ENCODE results near the gene ANKRD36B.
A peak's percentile ranks its signal among the peaks of the same experiment; 100 is the strongest.
"Not testable (repeated sequence)": the region's sequence is repeated elsewhere in the genome, so short reads cannot be mapped to it uniquely, and the experiment has no call there.

DNA sequence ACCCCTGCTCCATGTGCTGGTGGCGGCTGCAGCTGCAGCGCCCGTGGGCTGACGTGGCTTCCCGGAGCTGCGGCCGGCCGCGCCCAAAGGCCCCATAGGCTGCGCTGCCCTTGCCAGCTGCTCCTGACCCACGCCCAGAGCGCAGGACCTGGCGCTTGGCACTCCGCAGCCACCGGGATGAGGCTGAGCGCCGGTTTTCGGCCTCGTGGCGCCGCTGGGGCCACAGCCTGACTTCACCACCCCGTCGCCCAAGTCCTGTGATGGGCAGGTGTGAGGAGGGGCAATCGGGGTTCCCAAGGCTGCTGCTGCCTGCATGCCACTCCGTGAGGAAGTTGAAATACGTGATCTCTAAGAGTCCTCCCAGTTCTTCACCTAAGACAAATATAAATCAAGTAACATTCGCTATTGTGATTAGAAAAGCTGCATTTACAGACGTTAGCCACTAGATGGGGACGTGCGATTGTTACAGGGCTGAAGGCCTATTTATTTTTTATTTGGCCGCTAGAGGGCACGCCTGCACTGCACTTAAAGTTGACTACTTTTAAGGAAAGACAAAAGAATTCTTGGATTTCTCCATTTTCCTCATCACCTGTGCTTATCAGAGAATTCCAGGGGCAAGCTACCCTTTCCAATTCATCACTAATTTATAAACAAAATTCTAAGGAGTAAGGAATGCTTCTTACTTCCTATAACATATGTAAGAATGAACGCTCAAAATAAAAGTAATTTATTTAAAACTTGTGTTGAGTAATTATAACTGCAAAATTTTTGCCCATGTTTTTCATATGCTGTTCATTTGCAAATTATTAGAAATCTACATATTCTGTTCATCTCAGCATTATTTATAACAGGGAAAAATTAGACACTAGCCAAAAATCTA is 1.1 kb upstream of the ANKRD36B start:
- TF ChIP-seq RAD21 (IDR thresholded peaks at IDR 0.05; ENCODE audit: low read depth): peak; percentile 99
- not testable (repeated sequence) for TF ChIP-seq EP300 (IDR thresholded peaks at IDR 0.05; ENCODE audit: borderline replicate concordance); CREB1 (IDR thresholded peaks at IDR 0.05; ENCODE audit: low read depth); YY1 (IDR thresholded peaks at IDR 0.05; ENCODE audit: low read depth); CEBPB (IDR thresholded peaks at IDR 0.05); TAF1 (IDR thresholded peaks at IDR 0.05; ENCODE audit: low read depth); ZBTB7A (IDR thresholded peaks at IDR 0.05; ENCODE audit: low read depth); NFIC (IDR thresholded peaks at IDR 0.05)
- TF ChIP-seq, protein P1, sequence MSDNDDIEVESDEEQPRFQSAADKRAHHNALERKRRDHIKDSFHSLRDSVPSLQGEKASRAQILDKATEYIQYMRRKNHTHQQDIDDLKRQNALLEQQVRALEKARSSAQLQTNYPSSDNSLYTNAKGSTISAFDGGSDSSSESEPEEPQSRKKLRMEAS (IDR thresholded peaks at IDR 0.05): 0 out of 2 replicates have a peak, but pooled peaks have one; percentile 26
- TF ChIP-seq, protein P2, sequence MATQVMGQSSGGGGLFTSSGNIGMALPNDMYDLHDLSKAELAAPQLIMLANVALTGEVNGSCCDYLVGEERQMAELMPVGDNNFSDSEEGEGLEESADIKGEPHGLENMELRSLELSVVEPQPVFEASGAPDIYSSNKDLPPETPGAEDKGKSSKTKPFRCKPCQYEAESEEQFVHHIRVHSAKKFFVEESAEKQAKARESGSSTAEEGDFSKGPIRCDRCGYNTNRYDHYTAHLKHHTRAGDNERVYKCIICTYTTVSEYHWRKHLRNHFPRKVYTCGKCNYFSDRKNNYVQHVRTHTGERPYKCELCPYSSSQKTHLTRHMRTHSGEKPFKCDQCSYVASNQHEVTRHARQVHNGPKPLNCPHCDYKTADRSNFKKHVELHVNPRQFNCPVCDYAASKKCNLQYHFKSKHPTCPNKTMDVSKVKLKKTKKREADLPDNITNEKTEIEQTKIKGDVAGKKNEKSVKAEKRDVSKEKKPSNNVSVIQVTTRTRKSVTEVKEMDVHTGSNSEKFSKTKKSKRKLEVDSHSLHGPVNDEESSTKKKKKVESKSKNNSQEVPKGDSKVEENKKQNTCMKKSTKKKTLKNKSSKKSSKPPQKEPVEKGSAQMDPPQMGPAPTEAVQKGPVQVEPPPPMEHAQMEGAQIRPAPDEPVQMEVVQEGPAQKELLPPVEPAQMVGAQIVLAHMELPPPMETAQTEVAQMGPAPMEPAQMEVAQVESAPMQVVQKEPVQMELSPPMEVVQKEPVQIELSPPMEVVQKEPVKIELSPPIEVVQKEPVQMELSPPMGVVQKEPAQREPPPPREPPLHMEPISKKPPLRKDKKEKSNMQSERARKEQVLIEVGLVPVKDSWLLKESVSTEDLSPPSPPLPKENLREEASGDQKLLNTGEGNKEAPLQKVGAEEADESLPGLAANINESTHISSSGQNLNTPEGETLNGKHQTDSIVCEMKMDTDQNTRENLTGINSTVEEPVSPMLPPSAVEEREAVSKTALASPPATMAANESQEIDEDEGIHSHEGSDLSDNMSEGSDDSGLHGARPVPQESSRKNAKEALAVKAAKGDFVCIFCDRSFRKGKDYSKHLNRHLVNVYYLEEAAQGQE (IDR thresholded peaks at IDR 0.05; ENCODE audit: low read depth): not testable (repeated sequence)
- TF ChIP-seq, protein P3, sequence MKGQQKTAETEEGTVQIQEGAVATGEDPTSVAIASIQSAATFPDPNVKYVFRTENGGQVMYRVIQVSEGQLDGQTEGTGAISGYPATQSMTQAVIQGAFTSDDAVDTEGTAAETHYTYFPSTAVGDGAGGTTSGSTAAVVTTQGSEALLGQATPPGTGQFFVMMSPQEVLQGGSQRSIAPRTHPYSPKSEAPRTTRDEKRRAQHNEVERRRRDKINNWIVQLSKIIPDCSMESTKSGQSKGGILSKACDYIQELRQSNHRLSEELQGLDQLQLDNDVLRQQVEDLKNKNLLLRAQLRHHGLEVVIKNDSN (IDR thresholded peaks at IDR 0.05): not testable (repeated sequence)

Measured in Ishikawa (cell line).